ENCODE data around the gene C5orf24. TPM values are rescaled to one million over a fixed set of nuclear protein-coding genes. Genes with fewer than 3 reads are reported as not detected.
"Not testable (repeated sequence)": the region's sequence is repeated elsewhere in the genome, so short reads cannot be mapped to it uniquely, and the experiment has no call there.

The C5orf24 gene
- 119 TPM for polyA plus RNA-seq (ENCODE audit: insufficient read length)
- long read RNA-seq, donor 1, full-length matches to known transcripts = 62 of 62 reads
- long read RNA-seq, donor 1, partial matches to known transcripts = 0 of 62 reads
- long read RNA-seq, donor 1, other reads (novel, unspliced or antisense) = 0 of 62 reads
- long read RNA-seq, donor 2, full-length matches to known transcripts = 38 of 38 reads
- long read RNA-seq, donor 2, partial matches to known transcripts = 0 of 38 reads
- long read RNA-seq, donor 2, other reads (novel, unspliced or antisense) = 0 of 38 reads
- long read RNA-seq, donor 3, full-length matches to known transcripts = 36 of 36 reads
- long read RNA-seq, donor 3, partial matches to known transcripts = 0 of 36 reads
- long read RNA-seq, donor 3, other reads (novel, unspliced or antisense) = 0 of 36 reads
- long read RNA-seq, donor 4, full-length matches to known transcripts = 7 of 7 reads
- long read RNA-seq, donor 4, partial matches to known transcripts = 0 of 7 reads
- long read RNA-seq, donor 4, other reads (novel, unspliced or antisense) = 0 of 7 reads
- long read RNA-seq, donor 5, full-length matches to known transcripts = 39 of 81 reads
- long read RNA-seq, donor 5, partial matches to known transcripts = 42 of 81 reads
- long read RNA-seq, donor 5, other reads (novel, unspliced or antisense) = 0 of 81 reads
- long read RNA-seq, donor 6, full-length matches to known transcripts = 48 of 48 reads
- long read RNA-seq, donor 6, partial matches to known transcripts = 0 of 48 reads
- long read RNA-seq, donor 6, other reads (novel, unspliced or antisense) = 0 of 48 reads
- long read RNA-seq, donor 7, full-length matches to known transcripts = 53 of 53 reads
- long read RNA-seq, donor 7, partial matches to known transcripts = 0 of 53 reads
- long read RNA-seq, donor 7, other reads (novel, unspliced or antisense) = 0 of 53 reads
- long read RNA-seq, donor 8, full-length matches to known transcripts = 17 of 17 reads
- long read RNA-seq, donor 8, partial matches to known transcripts = 0 of 17 reads
- long read RNA-seq, donor 8, other reads (novel, unspliced or antisense) = 0 of 17 reads

DNA sequence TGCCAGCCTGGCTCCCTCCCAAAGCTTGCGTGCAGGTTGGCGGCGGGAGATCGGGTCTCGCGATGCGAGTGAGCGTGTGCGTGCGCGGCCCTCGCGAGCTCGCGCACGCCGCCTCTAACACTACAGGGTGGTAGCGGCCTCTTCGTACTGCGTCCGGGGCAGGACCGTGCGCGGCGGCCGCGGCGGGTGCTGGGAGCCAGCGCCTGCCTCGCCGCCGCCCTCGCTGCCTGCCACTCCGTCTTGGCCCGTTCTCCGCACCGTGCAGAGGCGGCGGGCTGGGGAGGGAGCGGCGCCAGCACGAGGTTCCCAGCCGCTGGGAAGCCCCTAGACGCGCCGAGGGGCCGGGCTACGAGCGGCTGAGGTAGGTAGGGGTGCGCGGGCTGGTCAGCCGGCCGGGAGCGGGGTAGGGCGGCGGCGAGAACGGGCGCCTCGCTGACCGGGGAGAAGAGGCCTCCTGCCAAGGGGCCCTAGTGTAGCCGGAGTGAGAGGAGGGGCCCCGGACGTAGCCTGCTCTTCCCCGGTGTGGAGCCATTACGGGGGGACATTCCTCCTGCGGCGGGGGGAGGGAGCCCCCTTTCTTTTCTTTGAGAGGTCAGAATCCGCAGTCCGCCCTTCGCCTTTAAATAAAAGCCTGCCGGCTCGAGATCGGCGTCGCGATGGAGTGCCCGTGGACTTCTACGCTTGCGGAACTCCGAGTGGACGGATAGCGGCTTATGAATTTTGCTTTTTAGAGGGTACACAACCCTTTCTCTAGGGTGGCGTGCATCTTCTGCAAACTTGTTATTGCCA is at the start of gene C5orf24:
TSS of gene C5orf24 (plus strand) at position 117 of the 789 bp plus-strand sequence. CDS start 8,933 bp downstream, outside the sequence.
- DNase-seq = peak; percentile 93

DNA sequence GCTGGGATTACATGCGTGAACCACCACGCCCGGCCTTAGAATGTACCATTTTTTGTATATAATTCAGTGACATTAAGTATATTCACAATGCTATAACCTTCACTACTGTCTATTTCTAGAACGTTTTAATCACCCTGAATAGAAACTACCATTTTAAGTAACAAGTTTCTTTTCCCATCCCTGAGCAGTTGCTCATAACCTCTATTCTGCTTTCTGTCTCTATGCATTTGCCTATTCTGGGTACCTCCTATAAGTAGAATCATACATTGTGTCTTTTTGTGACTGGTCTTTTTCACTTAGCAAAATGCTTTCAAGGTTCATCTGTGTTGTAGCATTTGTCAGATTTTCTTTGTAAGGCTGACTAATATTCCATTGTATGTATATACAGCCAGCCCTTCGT is 47.3 kb upstream of the C5orf24 start:
- DNase-seq = no peak

DNA sequence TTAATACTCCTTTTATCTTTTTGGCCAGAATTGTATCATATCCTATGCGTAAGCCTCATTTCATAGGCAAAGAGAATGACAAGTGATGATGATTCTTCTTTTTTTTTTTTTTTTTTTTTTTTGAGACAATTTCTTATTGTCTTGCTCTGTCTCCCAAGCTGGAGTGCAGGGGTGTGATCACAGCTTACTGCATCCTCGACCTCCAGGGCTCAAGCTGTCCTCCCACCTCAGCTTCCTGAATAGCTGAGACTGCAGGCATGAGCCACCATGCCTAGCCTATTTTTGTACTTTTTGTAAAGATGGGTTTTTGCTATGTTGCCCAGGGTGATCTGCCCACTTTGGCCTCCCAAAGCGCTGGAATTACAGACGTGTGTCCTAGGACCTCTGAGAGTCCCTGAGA is 41.9 kb upstream of the C5orf24 start:
- no peak for DNase-seq

DNA sequence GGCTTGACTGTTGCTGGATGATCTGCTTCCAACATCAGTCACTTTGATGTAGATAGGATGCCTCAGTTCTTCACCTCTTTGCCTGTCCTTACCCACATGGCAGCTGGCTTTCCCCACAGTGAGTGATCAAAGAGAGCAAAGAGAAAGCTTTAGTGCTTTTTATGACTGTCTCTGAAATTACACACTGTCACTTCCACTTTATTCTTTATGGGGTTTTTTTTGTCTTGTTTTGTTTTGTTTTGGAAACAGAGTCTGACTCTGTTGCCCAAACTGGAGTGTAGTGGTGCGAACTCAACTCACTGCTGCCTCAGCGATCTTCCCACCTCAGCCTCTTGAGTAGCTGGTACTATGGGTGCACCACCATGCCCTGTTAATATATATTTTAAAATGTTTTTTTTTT is 32.4 kb upstream of the C5orf24 start:
- no peak for DNase-seq

DNA sequence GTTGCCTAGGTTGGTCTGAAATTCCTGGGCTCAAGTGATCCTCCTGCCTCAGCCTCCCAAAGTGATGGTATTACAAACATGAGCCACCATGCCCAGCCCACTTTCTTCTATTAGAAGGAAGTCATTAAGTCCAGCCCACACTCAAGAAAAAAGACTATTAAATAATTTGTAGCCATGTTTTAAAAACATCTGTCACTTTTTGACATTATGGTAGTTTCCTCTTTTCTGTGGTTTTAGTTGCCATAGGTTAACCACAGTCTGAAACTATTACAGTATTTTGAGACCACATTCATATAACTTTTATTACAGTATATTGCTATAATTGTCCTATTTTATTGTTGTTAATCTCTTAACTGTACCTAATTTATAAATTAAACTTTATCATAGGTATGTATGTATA is 31.9 kb upstream of the C5orf24 start:
- no peak for DNase-seq

DNA sequence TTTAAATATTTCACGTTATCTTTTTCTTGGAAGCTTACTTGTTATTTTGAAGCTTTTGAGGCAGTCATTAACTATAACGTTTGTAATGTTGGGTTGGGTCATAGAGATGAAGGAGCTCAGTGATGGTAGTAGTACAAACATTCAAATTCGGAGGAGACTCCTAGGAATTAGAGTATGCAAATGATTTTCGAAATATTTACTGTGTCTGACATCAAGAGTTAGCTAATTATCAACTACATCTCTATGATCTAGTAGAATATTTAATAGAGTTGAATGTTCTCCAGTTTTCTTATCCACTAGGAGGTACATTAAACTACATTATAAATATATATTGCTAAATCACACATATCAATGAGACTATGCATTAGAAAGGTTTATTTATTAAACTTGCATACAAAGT is 28.8 kb upstream of the C5orf24 start:
- no peak for DNase-seq

DNA sequence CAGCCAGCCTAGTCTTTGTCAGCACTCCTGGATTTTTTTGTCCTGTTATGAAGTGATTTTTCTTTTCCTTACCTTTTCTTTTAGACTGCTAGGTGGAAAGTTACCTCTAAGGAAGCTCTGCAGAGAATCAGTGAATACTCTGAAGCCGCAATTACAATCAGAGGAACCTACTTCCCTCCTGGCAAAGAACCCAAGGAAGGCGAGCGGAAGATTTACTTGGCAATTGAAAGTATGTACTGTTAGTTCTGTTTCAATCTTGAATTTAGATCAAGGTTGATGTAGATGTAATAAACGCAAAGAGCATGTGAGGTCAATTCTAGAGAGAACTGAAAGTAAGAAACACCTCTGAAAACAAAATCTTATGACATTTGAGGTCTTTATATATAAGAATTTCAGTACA is 27.0 kb upstream of the C5orf24 start:
- DNase-seq = no peak

DNA sequence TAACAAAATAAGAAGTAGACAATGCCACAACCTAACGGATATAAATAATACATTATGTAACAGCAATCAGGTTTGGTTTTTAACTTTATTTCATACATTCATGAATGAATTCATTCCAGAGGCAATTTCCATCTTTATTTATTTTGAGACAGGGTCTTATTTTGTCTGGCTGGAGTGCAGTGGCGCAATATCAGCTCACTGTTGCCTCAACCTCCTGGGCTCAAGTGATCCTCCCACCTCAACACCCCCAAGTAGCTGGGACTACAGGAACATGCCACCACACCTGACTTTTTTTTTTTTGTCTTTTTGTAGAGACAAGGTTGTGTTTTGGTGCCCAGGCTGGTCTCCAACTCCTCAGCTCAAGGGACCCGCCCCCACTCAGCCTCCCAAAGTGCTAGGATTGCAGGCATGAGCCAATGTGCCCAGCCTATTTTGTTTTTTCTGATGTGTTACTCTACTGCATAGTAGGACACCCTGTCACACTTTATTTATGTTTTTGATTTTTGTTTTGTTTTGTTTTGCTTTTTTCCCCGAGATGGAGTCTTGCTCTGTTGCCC is 26.3 kb upstream of the C5orf24 start:
- no peak for DNase-seq

DNA sequence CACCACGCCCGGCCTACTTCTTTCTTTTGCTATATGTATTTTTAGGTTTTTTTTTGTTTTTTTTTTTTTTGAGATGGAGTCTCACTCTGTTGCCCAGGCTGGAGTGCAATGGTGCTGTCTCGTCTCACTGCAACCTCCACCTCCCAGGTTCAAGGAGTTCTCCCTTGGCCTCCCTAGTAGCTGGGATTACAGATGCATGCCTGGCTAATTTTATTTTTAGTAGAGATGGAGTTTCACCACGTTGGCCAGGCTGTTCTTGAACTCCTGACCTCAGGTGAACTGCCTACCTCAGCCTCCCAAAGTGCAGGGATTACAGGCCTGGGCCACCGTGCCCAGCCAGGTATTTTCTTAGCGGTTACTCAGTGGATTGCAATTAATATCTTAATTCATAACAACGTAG is 23.9 kb upstream of the C5orf24 start:
- no peak for DNase-seq

DNA sequence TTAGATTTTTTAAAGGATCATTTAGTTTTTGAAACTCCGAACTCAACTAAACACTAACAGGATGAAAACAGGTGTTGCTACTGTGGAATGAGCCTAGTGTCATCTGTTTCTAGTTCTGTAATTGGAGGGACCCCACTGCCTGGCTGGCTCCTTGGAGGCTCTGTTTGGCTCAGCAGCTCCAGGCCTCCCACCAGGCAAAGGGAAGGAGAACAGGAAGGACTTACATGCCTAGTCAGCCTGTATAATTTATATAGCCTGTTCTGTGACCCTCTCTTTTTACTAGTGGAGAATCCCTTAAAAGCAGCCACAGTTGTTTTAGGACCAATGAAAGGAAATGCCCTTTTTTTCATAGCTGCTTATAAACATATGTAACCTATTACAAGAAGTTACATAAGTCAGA is 21.1 kb upstream of the C5orf24 start:
- no peak for DNase-seq

DNA sequence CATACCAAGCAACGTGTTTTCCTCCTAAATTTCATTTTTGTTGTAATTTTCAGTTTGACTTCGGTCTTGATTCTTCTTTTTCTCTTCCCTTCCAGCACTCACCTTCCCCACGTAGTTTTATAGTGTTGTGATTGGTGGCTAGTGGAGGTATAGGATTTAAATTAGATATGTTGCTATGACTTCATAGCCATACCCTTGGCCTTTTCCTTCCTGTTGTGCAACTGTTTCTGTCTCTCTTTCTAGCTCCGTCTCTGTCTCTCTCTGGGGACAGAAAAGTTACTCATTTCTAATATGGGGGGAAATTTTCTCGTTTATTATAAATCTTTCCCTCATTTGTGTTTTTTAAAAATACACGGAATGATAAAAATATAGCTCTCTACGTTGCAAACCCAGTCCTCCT is 20.6 kb upstream of the C5orf24 start:
- no peak for DNase-seq

DNA sequence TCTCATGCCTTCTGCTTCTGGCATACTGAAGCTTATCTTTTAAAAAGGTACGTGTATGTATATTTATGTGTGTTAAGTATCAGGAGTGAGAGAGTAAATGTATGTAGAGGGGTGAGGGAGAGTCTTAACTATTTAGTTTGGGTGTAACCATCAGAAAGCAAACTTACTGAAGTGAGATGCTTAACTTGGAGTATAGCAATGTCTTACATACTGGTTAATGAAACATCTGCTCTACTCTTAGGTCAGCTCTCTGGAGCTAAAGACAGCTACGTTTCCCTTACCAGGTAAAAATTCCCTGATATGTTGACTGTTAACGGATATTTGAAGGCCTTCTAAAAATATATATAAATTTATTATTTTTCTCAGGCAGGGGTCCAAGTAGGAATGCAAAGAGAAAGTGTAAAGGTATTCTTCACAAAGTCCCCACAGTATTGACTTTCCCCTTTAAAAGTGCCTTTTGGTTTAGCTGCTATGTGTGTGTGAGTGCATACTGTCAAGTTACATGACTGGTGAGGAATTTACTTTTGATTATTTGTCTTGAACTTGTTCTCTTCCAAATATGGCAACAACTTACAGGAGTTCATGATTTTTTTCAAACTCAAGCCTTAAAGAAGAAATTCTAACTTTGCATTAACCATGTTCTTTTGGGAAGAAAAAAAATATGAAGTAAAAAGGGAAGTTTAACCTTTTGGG is 12.3 kb upstream of the C5orf24 start:
- no peak for DNase-seq

DNA sequence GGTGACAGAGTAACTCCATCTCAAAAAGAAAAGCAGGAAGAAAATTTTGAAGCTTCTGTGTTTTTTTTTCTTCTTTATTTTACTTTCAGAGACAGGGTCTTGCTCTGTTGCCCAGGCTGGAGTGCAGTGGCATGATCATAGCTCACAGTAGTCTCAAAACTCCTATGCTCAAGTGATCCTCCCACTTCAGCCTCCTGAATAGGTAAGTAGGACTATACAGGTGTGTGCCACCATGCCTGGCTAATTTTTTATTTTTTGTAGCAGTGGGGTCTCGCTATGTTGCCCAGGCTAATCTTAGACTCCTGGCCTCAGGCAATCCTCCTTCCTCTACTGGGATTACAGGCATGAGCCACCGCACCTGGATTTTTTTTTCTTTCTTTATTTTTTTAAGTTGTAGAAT is 10.1 kb upstream of the C5orf24 start:
- no peak for DNase-seq

DNA sequence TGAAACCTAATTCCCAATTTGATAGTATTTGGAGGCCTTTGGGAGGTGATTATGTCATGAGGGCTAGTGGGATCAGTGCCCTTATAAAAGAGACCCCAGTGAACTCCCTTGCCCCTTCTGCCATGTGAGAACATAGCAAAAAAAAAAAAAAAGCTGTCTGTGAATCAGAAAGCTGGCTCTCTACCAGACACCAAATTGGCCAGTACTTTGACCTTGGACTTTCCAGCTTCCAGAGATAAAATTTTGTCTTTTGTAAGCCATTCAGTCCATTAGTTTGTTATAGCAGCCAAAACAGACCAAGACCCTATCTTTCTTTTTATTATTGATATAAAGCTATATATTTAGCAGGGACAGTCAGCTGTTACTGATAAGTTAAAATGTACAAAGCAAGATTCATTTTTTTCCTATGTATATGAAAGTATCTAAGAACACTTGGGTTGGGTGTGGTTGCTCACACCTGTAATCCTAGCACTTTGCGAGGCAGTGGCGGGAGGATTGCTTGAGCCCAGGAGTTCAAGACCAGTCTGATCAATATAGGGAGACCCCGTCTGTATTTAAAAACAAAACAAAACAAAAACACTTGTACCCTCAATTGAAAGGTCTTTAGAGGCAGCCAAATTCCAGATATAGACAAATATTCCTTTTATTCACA is 8.1 kb upstream of the C5orf24 start:
- no peak for DNase-seq

DNA sequence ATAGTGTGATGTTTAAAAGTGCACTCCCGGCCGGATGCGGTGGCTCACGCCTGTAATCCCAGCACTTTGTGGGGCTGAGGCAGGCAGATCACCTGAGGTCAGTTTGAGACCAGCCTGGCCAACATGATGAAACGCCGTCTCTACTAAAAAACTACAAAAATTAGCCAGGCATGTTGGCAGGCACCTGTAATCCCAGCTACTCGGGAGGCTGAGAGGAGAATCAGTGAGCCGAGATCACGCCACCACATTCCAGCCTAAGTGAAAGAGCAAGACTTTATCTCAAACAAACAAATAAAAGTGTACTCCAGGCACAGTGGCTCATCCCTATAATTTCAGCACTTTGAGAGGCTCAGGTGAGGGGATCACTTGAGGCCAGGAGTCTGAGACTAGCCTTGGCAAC is 7.4 kb upstream of the C5orf24 start:
- DNase-seq = not testable (repeated sequence)

DNA sequence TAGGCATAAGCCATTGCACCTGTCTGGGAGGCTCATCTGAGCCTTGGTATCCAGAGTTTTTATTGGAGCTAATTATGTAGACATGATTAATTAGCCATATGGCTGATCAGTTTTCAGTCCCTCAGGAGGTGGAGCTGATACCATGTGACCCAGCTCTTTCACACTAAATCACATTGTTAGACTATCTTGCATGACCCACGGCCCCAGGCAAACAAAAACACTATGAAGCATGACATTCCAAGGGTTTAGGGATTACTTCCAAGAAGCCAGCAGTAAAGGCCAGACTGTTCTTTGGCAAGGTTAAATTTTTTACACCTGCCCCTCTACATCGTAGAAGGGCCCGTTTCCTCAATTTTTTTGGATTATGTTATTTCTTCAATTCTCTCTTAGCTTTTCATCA is 5.0 kb upstream of the C5orf24 start:
- DNase-seq = no peak

DNA sequence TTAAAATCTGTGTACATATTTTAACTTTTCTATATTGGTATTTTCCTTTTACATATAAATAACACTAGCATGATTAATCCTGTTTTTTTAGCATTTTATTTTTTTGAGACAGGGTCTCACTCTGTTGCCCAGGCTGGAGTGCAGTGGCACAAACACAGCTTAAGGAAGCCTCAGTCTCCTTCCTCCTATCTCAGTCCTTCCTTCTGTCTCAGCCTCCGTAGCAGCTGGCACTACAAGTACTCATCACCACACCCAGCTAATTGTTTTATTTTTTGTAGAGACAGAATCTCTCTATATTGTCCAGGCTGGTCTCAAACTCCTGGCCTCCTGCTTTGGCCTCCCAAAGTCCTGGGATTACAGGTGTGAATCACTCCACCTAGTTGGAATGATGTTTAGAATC is 1.5 kb upstream of the C5orf24 start:
- no peak for DNase-seq

DNA sequence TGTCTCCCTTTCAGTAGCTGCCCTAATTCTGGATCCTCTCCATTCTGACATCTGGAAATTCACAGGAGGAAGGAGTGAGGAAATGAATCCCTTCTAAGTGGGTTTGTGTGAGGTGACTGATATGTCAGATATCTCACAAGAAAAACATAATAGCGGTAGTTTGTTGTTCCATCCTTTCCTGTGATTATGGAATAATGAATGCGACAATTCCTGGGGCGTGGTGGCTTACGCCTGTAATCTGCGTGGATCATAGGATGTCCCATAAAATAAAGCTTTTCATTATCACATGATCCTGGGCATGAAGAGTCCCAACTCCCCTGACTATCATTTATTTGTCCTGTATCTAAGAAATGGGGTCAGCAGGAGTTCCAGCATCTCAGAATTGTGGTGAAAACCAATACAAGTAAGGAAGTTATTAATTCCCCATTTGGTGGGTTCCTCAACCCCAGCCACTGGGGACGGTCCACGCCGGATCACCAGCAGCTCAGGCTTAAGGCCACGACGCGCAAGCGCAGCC is 375 bp upstream of the C5orf24 start:
- DNase-seq = no peak

DNA sequence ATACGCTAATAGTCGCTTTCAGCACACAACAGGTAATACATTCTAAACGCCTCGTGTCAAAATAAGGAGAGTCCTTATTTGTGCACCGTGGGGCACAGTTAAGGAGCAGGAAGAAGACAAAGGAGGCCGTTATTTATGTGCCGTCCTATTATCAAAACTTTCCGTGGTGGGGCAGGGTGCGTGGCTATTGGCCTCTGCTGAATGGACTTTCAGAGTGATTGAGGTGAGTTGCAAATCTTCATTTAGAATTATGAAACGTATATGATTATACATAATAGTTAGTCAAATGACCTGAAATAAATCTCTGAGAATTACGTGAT is 833 bp downstream of the C5orf24 start:
- DNase-seq = peak; percentile 31

DNA sequence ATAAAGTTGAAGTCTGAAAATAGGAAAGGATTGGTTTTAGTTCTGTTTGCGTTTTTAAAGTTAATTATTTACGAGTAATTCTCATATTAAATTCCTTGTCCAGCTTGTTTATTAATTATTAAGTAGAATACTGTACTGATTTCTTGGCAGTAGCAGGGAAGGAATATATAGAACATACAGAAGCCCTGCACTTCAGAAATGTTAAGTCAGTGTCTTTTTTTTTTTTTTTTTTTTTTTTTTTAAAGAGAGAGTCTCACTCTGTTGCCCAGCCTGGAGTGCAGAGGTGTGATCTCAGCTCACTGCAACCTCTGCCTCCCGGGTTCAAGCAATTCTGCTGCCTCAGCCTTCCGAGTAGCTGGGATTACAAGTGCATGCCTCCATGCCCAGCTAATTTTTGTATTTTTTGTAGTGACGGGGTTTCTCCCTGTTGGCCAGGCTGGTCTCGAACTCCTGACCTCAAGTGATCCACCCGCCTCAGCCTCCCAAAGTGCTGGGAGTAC is 3.7 kb downstream of the C5orf24 start:
- not testable (repeated sequence) for DNase-seq
